Measurements from ENCODE around the gene TNFRSF18. TPM values are rescaled to one million over a fixed set of nuclear protein-coding genes. Genes with fewer than 3 reads are reported as not detected.

Gene TNFRSF18
- total RNA-seq, 1 donor from 2014 or later = not detected

GRCh38 chr1:1166642-1167397 lies 39.6 kb downstream of the TNFRSF18 start:
- DNase-seq = no peak

GRCh38 chr1:1165900-1166421 lies 40.4 kb downstream of the TNFRSF18 start:
- no peak for DNase-seq

- DNase-seq = no peak
Measured at GRCh38 chr1:1165485-1165884, 40.9 kb downstream of the TNFRSF18 start.

- DNase-seq = no peak
Measured at GRCh38 chr1:1164701-1165451, 41.5 kb downstream of the TNFRSF18 start.

- no peak for DNase-seq
Measured at GRCh38 chr1:1164361-1164700, 42.1 kb downstream of the TNFRSF18 start.

GRCh38 chr1:1163538-1164070 lies 42.8 kb downstream of the TNFRSF18 start:
- DNase-seq = no peak

- DNase-seq = no peak
Measured at GRCh38 chr1:1162597-1163537, 43.5 kb downstream of the TNFRSF18 start.

GRCh38 chr1:1161683-1162079 lies 44.7 kb downstream of the TNFRSF18 start:
- DNase-seq = no peak

GRCh38 chr1:1161078-1161682 lies 45.2 kb downstream of the TNFRSF18 start:
- DNase-seq = no peak

- DNase-seq = no peak
Measured at GRCh38 chr1:1160281-1160930, 46.0 kb downstream of the TNFRSF18 start.

GRCh38 chr1:1157914-1158710 lies 48.3 kb downstream of the TNFRSF18 start:
- DNase-seq = peak; percentile 52

GRCh38 chr1:1157426-1157913 lies 48.9 kb downstream of the TNFRSF18 start:
- peak; percentile 68 for DNase-seq

- DNase-seq = no peak
Measured at GRCh38 chr1:1157033-1157365, 49.4 kb downstream of the TNFRSF18 start.

- DNase-seq = no peak
Measured at GRCh38 chr1:1156140-1157032, 50.0 kb downstream of the TNFRSF18 start.

- no peak for DNase-seq
Measured at GRCh38 chr1:1155258-1155657, 51.1 kb downstream of the TNFRSF18 start.

- no peak for DNase-seq
Measured at GRCh38 chr1:1153874-1154273, 52.5 kb downstream of the TNFRSF18 start.

All from occipital lobe (tissue), 2 donors.